ENCODE data around the gene KDM2A. TPM values are rescaled to one million over a fixed set of nuclear protein-coding genes. Genes with fewer than 3 reads are reported as not detected.

The KDM2A gene
- total RNA-seq, 1 donor from 2014 or later, result 70.4 TPM

- H3K9ac ChIP-seq (ENCODE audit: low read length), result peak overlapping the region; percentile 4
- H3K4me1 Mint-ChIP-seq (ENCODE audit: low read depth, unreplicated experiment), result no peaks in the 10 kb centered on the region
- peaks cover 43% of the 10 kb centered on the region for H3K79me2 ChIP-seq (ENCODE audit: insufficient read depth, low read length)
- no peak overlapping the region for H3K4me2 ChIP-seq (ENCODE audit: low read length)
- no peak for FAIRE-seq
- H3K36me3 ChIP-seq (ENCODE audit: insufficient read depth, low read length), result peaks cover 7% of the 10 kb centered on the region
- no peak for DNase-seq (ENCODE audit: low read depth)
- TF ChIP-seq CTCF (IDR thresholded peaks at IDR 0.05; ENCODE audit: insufficient read depth, low read depth, low read length), result no peak
- no peak for TF ChIP-seq EZH2 (IDR thresholded peaks at IDR 0.05; ENCODE audit: insufficient read depth, low read length)
- H3K27ac ChIP-seq (ENCODE audit: low read depth, low read length), result no peak overlapping the region
- H3K36me3 Mint-ChIP-seq (ENCODE audit: low read depth, unreplicated experiment), result peaks cover 2% of the 10 kb centered on the region
- no peak overlapping the region for H3K4me3 ChIP-seq (ENCODE audit: insufficient read depth, low read depth, low read length)
- no peaks in the 10 kb centered on the region for H4K20me1 ChIP-seq (ENCODE audit: insufficient read depth, low read length)
- no peaks in the 10 kb centered on the region for H3K27me3 Mint-ChIP-seq (ENCODE audit: low read depth, unreplicated experiment)
- H3K9me3 ChIP-seq (ENCODE audit: insufficient read depth, low read depth, low read length), result no peaks in the 10 kb centered on the region
- no peak overlapping the region for H3K27ac Mint-ChIP-seq (ENCODE audit: unreplicated experiment)
- no peak overlapping the region for H3K4me3 Mint-ChIP-seq (ENCODE audit: unreplicated experiment)
- no peak overlapping the region for H2AFZ ChIP-seq (ENCODE audit: low read depth, low read length)
- H3K4me1 ChIP-seq (ENCODE audit: insufficient read depth, low read length), result peaks cover 9% of the 10 kb centered on the region
- no peaks in the 10 kb centered on the region for H3K27me3 ChIP-seq (ENCODE audit: insufficient read depth, low read length)
- no peaks in the 10 kb centered on the region for H3K9me3 Mint-ChIP-seq (ENCODE audit: unreplicated experiment)
Measured at GRCh38 chr11:67278135-67278938, 159.3 kb downstream of the KDM2A start.

- Histone ChIP-seq H3K27me3 (ENCODE audit: insufficient read depth, low read length) (no peaks in the 10 kb centered on the region), H4K20me1 (ENCODE audit: insufficient read depth, low read length) (no peaks in the 10 kb centered on the region), H3K27ac (ENCODE audit: low read depth, low read length) (no peak overlapping the region), H3K9ac (ENCODE audit: low read length) (no peak overlapping the region), H3K79me2 (ENCODE audit: insufficient read depth, low read length) (peaks cover 36% of the 10 kb centered on the region), H3K4me3 (ENCODE audit: insufficient read depth, low read depth, low read length) (no peak overlapping the region), H3K4me1 (ENCODE audit: insufficient read depth, low read length) (peaks cover 9% of the 10 kb centered on the region), H3K36me3 (ENCODE audit: insufficient read depth, low read length) (peaks cover 8% of the 10 kb centered on the region), H3K9me3 (ENCODE audit: insufficient read depth, low read depth, low read length) (no peaks in the 10 kb centered on the region), H2AFZ (ENCODE audit: low read depth, low read length) (no peak overlapping the region), H3K4me2 (ENCODE audit: low read length) (no peak overlapping the region)
- FAIRE-seq (no peak), DNase-seq (ENCODE audit: low read depth) (no peak)
- Mint-ChIP-seq H3K4me1 (ENCODE audit: low read depth, unreplicated experiment) (no peaks in the 10 kb centered on the region), H3K27ac (ENCODE audit: unreplicated experiment) (no peak overlapping the region), H3K27me3 (ENCODE audit: low read depth, unreplicated experiment) (no peaks in the 10 kb centered on the region), H3K36me3 (ENCODE audit: low read depth, unreplicated experiment) (peaks cover 2% of the 10 kb centered on the region), H3K9me3 (ENCODE audit: unreplicated experiment) (no peaks in the 10 kb centered on the region), H3K4me3 (ENCODE audit: unreplicated experiment) (no peak overlapping the region)
- TF ChIP-seq EZH2 (IDR thresholded peaks at IDR 0.05; ENCODE audit: insufficient read depth, low read length) (no peak), CTCF (IDR thresholded peaks at IDR 0.05; ENCODE audit: insufficient read depth, low read depth, low read length) (no peak)
Measured at GRCh38 chr11:67278939-67279588, 160.0 kb downstream of the KDM2A start.

All from astrocyte (in vitro differentiated cells and primary cell).